GM18505 (cell line): ENCODE measurements around the gene CXCL9.
"Not testable (repeated sequence)": the region's sequence is repeated elsewhere in the genome, so short reads cannot be mapped to it uniquely, and the experiment has no call there.

Experiments
- ATAC-seq: cut with Tn5 transposase; IDR thresholded peaks from one replicate; pipeline ENCODE4 v1.9.1; 2021; ENCODE audit not compliant: unreplicated experiment
- POLR2A ChIP-seq: IDR thresholded peaks from 4 replicates; pipeline ENCODE4 v1.6.1; 2011; ENCODE audit warnings: borderline replicate concordance; ENCODE audit not compliant: insufficient read depth, insufficient read length; ENCODE audit errors: extremely low read depth

The CXCL9 gene

GRCh38 chr4:76002176-76002575 lies 5.1 kb downstream of the CXCL9 start:
- no peak for TF ChIP-seq POLR2A
- no peak for ATAC-seq

DNA sequence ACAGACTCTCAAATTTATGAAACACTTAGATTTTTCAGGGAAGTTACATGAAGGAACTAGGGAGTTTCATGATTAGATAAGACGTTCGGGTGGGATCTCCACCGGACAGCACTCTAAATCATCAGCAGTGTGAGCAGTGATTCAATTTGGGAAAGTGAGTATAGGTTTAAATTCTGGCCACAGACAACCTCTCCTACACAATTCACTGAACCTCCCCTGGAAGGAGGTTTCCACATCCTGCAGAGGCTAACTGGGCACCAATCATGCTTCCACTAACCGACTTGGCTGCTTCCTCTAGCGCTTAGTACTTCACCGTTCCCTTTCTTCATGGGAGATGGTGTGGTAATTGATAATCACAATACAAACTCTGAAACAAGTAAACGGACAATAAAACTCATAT lies 5.6 kb downstream of the CXCL9 start:
- no peak for ATAC-seq
- TF ChIP-seq POLR2A = no peak

DNA sequence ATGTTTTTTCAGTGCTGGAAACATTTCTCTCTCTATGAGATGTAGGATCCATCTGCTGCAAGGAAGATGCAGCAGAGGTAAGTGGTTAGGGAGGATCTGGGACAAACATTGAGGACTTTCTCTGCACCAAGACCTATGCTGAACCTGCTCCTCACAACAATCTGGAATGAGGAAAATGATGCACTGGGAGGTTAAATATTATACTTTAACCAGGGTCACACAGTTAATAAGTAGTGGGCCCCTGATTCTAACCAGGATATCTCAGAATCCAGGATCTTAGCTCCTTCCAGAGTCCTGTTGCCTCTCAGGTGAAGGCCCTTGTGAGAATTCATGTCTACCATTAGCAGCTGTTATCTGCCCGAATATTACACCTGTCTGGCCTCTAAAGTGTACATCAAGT lies 7.0 kb downstream of the CXCL9 start:
- no peak for ATAC-seq

GRCh38 chr4:75998525-75999147 lies 8.7 kb downstream of the CXCL9 start:
- ATAC-seq = not testable (repeated sequence)

More for the DNA sequence above, 7.0 kb downstream of the CXCL9 start:
- TF ChIP-seq POLR2A = no peak

GRCh38 chr4:75997946-75998345 lies 9.4 kb downstream of the CXCL9 start:
- no peak for TF ChIP-seq POLR2A
- no peak for ATAC-seq

DNA sequence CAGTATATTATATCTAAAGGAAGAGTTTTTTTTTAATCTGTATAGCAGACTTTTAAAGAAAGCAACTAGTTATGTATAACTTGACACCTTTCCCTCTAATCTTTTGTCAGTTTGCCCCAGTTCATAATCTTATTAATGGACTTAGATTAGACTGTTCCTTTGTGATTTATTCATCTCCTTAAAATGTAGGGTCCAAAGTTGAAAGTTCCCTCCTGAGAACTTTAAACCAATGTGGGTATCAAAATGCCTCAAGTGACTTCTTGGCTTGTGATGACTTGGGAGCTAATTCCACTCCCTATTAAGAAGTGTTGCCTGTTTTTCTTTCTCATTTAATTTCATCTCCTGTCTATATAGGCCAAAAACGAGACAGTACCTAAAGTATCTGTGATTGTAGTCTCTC lies 10.2 kb downstream of the CXCL9 start:
- TF ChIP-seq POLR2A = no peak
- no peak for ATAC-seq

DNA sequence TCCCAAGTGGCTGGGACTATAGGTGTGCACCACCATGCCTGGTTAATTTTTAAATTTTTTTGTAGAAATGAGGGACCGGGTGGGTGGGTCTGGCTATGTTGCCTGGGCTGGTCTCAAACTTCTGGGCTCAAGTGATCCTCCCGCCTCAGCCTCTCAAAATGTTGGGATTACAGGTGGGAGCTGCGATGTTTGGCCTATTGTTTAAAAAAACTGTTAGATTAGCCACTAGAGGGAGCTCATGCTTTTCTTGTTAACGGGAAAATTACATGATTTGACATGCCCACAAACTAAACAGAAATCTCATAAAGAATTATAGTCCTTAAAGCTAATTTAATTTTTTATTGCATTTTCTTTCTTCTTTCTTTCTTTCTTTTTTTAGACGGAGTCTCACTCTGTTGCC lies 11.6 kb downstream of the CXCL9 start:
- TF ChIP-seq POLR2A = no peak
- ATAC-seq = no peak

DNA sequence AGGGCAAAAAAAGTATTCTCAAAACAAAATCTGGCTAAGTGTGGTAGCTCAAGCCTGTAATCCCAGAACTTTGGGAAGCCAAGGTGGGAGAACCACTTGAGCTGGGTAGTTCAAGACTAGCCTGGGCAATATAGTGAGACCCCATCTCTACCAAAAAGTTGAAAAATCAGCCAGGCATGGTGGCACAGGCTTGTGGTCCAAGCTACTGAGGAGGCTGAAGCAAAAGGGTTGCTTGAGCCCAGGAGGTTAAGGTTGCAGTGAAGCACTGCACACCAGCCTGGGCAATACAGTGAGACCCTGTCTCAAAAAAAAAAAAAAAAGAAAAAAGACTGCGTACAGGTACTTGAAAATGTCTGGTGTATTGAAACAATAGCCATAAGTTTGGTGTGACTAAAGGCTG lies 14.8 kb downstream of the CXCL9 start:
- no peak for ATAC-seq

GRCh38 chr4:75989846-75990528 lies 17.3 kb downstream of the CXCL9 start:
- ATAC-seq = no peak
- no peak for TF ChIP-seq POLR2A

More for the DNA sequence above, 14.8 kb downstream of the CXCL9 start:
- no peak for TF ChIP-seq POLR2A

DNA sequence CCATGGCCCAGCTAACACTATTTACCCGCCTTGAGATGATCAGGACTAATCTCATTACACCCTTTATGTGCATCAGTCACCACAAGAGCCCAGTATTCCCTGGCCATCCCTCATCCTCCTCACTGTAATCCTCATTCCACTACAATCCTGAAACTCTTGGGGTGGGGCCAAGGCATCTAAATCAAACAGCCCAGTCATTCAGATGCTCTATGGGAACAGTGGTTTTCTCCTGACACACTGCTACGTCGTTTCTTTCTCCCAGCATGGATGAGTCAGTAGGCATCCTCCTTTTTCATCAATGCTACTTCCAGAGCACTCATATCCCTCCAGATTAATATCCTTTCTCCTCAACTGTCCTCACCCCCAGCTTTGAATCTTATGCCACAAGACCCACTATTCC lies 22.2 kb downstream of the CXCL9 start:
- TF ChIP-seq POLR2A = no peak
- ATAC-seq = no peak

DNA sequence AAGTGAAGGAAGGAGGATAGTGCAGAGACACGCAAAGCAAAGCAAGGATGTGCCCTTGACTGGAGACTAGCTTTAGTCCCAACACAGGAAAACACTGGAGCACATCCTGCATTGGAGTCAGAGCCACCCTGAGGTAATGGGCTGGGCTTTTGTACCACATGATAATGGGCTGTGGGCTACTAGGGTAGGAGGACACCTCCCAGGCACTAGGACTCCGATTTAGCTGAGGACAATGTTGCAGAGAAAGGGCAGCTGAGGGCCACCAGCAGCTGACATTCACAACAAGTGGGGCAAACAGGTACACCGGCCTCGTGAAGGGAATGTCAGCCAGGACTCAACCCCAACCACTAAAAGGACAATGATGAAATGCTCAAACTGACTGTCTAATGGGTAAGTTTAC lies 26.7 kb downstream of the CXCL9 start:
- ATAC-seq = no peak

DNA sequence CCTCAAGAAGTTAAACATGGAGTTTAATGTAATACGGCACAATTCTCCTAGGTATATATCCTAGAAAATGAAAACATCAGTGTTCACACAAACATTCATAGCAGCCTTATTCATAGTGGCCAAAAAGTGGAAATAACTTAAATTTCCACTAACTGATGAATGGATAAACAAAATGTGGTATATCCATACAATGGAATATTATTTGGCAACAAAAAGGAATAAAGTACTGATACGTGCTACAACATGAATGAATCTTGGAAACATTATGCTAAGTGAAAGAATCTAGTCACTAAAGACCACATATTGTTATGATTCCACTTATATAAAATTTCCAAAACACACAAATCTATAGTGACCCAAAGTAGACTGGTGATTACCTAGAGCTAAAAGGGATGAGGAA lies 31.1 kb downstream of the CXCL9 start:
- no peak for TF ChIP-seq POLR2A

More for the DNA sequence above, 26.7 kb downstream of the CXCL9 start:
- TF ChIP-seq POLR2A = no peak

DNA sequence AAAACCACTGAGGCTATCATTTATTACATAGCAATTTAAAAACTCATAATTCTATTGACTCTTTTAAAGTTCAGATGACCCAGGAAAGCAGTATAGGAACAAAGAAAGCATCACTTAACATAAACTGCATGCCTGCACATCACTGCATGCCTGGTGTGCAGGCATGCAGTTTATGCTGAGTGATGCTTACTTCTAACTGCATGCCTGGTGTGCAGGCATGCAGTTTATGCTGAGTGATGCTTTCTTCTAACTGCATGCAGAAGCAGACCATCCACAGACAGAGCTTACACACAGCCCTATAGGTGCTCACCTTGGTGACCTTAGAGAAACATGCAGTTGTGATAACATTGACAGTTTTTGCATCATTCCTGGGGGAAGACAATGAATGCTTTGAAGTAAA lies 33.5 kb downstream of the CXCL9 start:
- no peak for TF ChIP-seq POLR2A
- ATAC-seq = no peak

More for the DNA sequence above, 31.1 kb downstream of the CXCL9 start:
- no peak for ATAC-seq

DNA sequence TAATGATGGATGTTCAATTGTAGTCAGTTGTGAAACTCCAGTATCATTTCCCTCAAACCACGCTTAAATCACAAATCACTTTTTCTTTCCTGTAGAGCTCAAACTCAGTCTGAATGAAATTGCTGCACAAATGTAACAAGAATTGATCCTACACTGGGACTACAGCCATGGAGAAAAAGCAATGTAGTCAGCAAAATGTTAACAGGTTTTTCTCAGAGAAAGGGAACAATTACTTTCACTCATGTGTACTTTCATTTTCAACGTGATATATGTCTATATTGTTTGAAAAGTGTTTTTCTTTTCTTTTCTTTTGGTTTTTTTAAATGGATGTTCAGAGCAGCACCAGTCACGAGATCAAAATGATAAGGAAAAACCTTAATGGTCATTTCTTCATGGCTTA lies 39.2 kb downstream of the CXCL9 start:
- TF ChIP-seq POLR2A = no peak
- no peak for ATAC-seq
